PC-3 (cell line): ENCODE data around the gene CDH4. TPM values are rescaled to one million over a fixed set of nuclear protein-coding genes. Genes with fewer than 3 reads are reported as not detected.

Source experiments
- ATAC-seq: fragments of 200-7000 bp; cut with Tn5 transposase; 2 replicates; pipeline ENCODE4 v1.9.1; 2020; ENCODE audit warnings: mild to moderate bottlenecking, moderate library complexity
- BruUV-seq: library from RNA; stranded (reverse); fragments of 400-500 nt; replicated peaks from 2 replicates; lab custom pipeline; 2021; lab: Mats Ljungman, UMichigan
- CTCF ChIA-PET: fragments of 300-600 bp; sonication (Branson Sonifier 250); formaldehyde crosslinking; loops from one replicate; lab custom pipeline; 2022; ENCODE audit warnings: antibody characterized with exemption; lab: Charles Lee
- POLR2A ChIA-PET: fragments of 300-600 bp; sonication (Branson Sonifier 250); formaldehyde crosslinking; loops from one replicate; lab custom pipeline; 2022; ENCODE audit warnings: antibody characterized with exemption; ENCODE audit not compliant: unreplicated experiment; lab: Charles Lee
- DNase-seq: peaks from one replicate; pipeline ENCODE4 v3.0.0-alpha.2; 2015
- H2AFZ ChIP-seq: fragments of 300-600 bp; sonication (generic); 2 replicates; pipeline ENCODE4 v1.6.0; 2016; ENCODE audit warnings: antibody characterized with exemption, low read length
- H3F3A ChIP-seq: fragments of 300-600 bp; sonication (generic); one replicate; pipeline ENCODE4 v1.6.0; 2017; ENCODE audit warnings: antibody characterized with exemption, low read length, control low read depth, mild to moderate bottlenecking; ENCODE audit not compliant: unreplicated experiment
- H3K27ac ChIP-seq: fragments of 300-600 bp; sonication (generic); 2 replicates; pipeline ENCODE4 v1.5.1; 2016; ENCODE audit warnings: mild to moderate bottlenecking, low read length
- H3K27me3 ChIP-seq: fragments of 300-600 bp; sonication (generic); 2 replicates; pipeline ENCODE4 v1.6.1; 2016; ENCODE audit warnings: low read length, mixed read lengths
- H3K36me3 ChIP-seq: fragments of 300-600 bp; sonication (generic); 2 replicates; pipeline ENCODE4 v1.6.1; 2016; ENCODE audit warnings: low read depth, mixed run types, low read length, mixed read lengths
- H3K4me1 ChIP-seq: fragments of 300-600 bp; sonication (generic); 2 replicates; pipeline ENCODE4 v1.5.1; 2016; ENCODE audit warnings: low read length; ENCODE audit not compliant: insufficient read depth
- H3K4me2 ChIP-seq: fragments of 300-600 bp; sonication (generic); 2 replicates; pipeline ENCODE4 v1.6.0; 2016; ENCODE audit warnings: low read length
- H3K4me3 ChIP-seq: fragments of 300-600 bp; sonication (generic); 2 replicates; pipeline ENCODE4 v1.5.1; 2016; ENCODE audit warnings: mild to moderate bottlenecking, low read length, mixed read lengths
- H3K79me2 ChIP-seq: fragments of 300-600 bp; sonication (generic); 2 replicates; pipeline ENCODE4 v1.6.1; 2017; ENCODE audit warnings: low read length, mixed read lengths
- H3K9ac ChIP-seq: fragments of 300-600 bp; sonication (generic); 2 replicates; pipeline ENCODE4 v1.6.0; 2016; ENCODE audit warnings: mild to moderate bottlenecking, low read length
- H3K9me2 ChIP-seq: fragments of 300-600 bp; sonication (generic); replicated peaks from 2 replicates; pipeline ENCODE4 v1.6.1; 2016; ENCODE audit warnings: mixed run types, low read length, mixed read lengths
- H3K9me3 ChIP-seq: fragments of 300-600 bp; sonication (generic); 2 replicates; pipeline ENCODE4 v1.6.1; 2016; ENCODE audit warnings: low read length, mixed read lengths
- H4K20me1 ChIP-seq: fragments of 300-600 bp; sonication (generic); 2 replicates; pipeline ENCODE4 v1.6.1; 2016; ENCODE audit warnings: low read length, mixed read lengths
- CTCF ChIP-seq: fragments of 300-600 bp; sonication (generic); conservative IDR thresholded peaks from 2 replicates; pipeline ENCODE4 v1.5.1; 2017; ENCODE audit warnings: antibody characterized with exemption, low read depth, mild to moderate bottlenecking, low read length
- EZH2 ChIP-seq: fragments of 300-600 bp; sonication (generic); IDR thresholded peaks from one replicate; pipeline ENCODE4 v1.6.1; 2017; ENCODE audit warnings: antibody characterized with exemption, mild to moderate bottlenecking, low read length; ENCODE audit not compliant: unreplicated experiment
- EZH2phosphoT487 ChIP-seq: fragments of 300-600 bp; sonication (generic); IDR thresholded peaks from 2 replicates; pipeline ENCODE4 v1.6.1; 2018; ENCODE audit warnings: mild to moderate bottlenecking, antibody characterized with exemption, low read length, borderline replicate concordance
- intact Hi-C: fragments of 100-400 bp; cut with micrococcal nuclease; formaldehyde crosslinking; loops from 2 replicates; pipeline ENCODE4 v1.9.0; 2023
- total RNA-seq: library from RNA; depleted of rRNA; stranded (reverse); fragments of >200 nt; gene quantifications from 2 replicates; pipeline ENCODE4 v1.2.3, GENCODE V29; 2014

The CDH4 gene
- total RNA-seq, 1 experiment from 2014 or later, result not detected

- ATAC-seq, result no peak
- CTCF ChIA-PET, result no interaction called here
Observed at GRCh38 chr20:61795669-61796630, 543.9 kb downstream of the CDH4 start.

DNA sequence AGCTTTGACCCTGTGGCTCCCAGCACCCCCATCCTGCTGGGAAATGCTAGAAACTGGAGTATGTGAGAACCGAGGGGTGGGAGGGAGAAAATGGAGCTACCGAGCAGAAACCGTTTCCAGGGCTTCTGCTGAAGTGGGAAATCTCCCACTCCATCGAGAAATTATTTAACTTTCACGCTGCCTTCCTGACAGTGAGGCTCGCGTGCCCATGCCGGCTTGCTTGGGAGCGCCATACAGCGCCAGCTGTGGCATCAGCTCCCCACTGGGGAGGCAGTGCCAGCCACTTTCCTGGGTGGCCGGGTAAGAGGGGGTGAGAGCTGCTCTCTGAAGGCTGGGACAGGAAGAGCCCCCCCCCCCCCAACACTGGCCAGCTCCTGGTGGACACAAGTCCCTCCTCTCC is 544.7 kb downstream of the CDH4 start:
- Histone ChIP-seq H3K4me1 (no peaks in the 10 kb centered on the region), H3K9ac (no peak overlapping the region), H4K20me1 (no peaks in the 10 kb centered on the region), H3K4me2 (no peak overlapping the region), H3K27me3 (peaks cover 53% of the 10 kb centered on the region), H3F3A (no peaks in the 10 kb centered on the region), H3K36me3 (no peaks in the 10 kb centered on the region), H3K27ac (no peak overlapping the region), H2AFZ (no peak overlapping the region), H3K9me3 (no peaks in the 10 kb centered on the region), H3K9me2 (no peaks in the 10 kb centered on the region), H3K4me3 (no peak overlapping the region), H3K79me2 (no peaks in the 10 kb centered on the region)
- DNase-seq (no peak), ATAC-seq (no peak)
- no TSS peak for BruUV-seq
- TF ChIP-seq CTCF (no peak), EZH2 (no peak), EZH2phosphoT487 (no peak)
- intact Hi-C loops, result no loop called here
- CTCF ChIA-PET, result no interaction called here
- POLR2A ChIA-PET, result no interaction called here

More at GRCh38 chr20:61795669-61796630, 543.9 kb downstream of the CDH4 start:
- Histone ChIP-seq H3K27me3 (peaks cover 50% of the 10 kb centered on the region), H3K79me2 (no peaks in the 10 kb centered on the region), H3K36me3 (no peaks in the 10 kb centered on the region), H3K9ac (no peak overlapping the region), H3K4me2 (no peak overlapping the region), H3K4me1 (no peaks in the 10 kb centered on the region), H3K27ac (no peak overlapping the region), H3F3A (no peaks in the 10 kb centered on the region), H3K9me3 (no peaks in the 10 kb centered on the region), H3K4me3 (no peak overlapping the region), H2AFZ (no peak overlapping the region), H4K20me1 (no peaks in the 10 kb centered on the region), H3K9me2 (no peaks in the 10 kb centered on the region)
- no TSS peak for BruUV-seq
- DNase-seq, result no peak
- intact Hi-C loops, result no loop called here
- POLR2A ChIA-PET, result no interaction called here
- TF ChIP-seq CTCF (no peak), EZH2 (no peak), EZH2phosphoT487 (no peak)

DNA sequence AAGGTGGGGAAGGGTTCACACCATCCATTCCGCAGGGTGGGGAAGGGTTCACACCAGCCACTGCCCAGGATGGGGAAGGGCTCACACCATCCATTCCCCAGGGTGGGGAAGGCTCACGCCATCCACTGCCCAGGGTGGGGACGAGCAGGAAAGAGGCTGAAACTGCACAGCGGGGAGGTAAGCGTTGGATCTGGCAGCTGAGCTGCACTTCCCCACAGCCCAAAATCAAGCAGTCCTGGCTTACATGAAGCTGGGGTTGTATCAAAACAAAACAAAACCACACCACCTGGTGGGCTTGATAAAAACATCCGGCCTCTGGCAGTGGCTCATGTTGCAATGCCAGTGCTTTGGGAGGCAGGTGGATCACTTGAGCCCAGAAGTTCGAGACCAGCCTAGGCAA is 545.1 kb downstream of the CDH4 start:
- no TSS peak for BruUV-seq
- no peaks in the 10 kb centered on the region for H3F3A ChIP-seq
- intact Hi-C loops, result no loop called here
- no peaks in the 10 kb centered on the region for H3K4me1 ChIP-seq
- no peak for TF ChIP-seq CTCF
- no peak for TF ChIP-seq EZH2phosphoT487
- no peak for TF ChIP-seq EZH2
- POLR2A ChIA-PET, result no interaction called here
- no peak for DNase-seq
- no peak overlapping the region for H3K27ac ChIP-seq
- no peak overlapping the region for H3K4me3 ChIP-seq
- no peak for ATAC-seq
- H4K20me1 ChIP-seq, result no peaks in the 10 kb centered on the region
- no peaks in the 10 kb centered on the region for H3K36me3 ChIP-seq
- no peaks in the 10 kb centered on the region for H3K9me3 ChIP-seq
- H3K9ac ChIP-seq, result no peak overlapping the region
- H2AFZ ChIP-seq, result no peak overlapping the region
- no peaks in the 10 kb centered on the region for H3K79me2 ChIP-seq
- CTCF ChIA-PET, result no interaction called here
- H3K9me2 ChIP-seq, result no peaks in the 10 kb centered on the region
- H3K4me2 ChIP-seq, result no peak overlapping the region
- peaks cover 58% of the 10 kb centered on the region for H3K27me3 ChIP-seq
